Naive B cell (primary cell): ENCODE measurements around the gene ZNF813. TPM values are rescaled to one million over a fixed set of nuclear protein-coding genes. Genes with fewer than 3 reads are reported as not detected.
"Not testable (repeated sequence)": the region's sequence is repeated elsewhere in the genome, so short reads cannot be mapped to it uniquely, and the experiment has no call there.

Experiments used
- ATAC-seq, 2 donors: fragments of 150-1000 bp; cut with Tn5 transposase; 2 replicates each; pipeline ENCODE4 v1.10.0; 2021; ENCODE audit warnings: low read depth in 2 of 2, mild to moderate bottlenecking in 2 of 2, moderate library complexity in 2 of 2
- DNase-seq: peaks from one replicate; pipeline ENCODE4 v3.0.0; 2022
- H3K27ac Mint-ChIP-seq, 6 donors: one replicate each; pipeline ENCODE4 v1.8.0; 2020 to 2022; ENCODE audit warnings: mild to moderate bottlenecking in 6 of 6, mixed read lengths in 6 of 6, moderate library complexity in 5 of 6, inconsistent platforms in 2 of 6
- H3K27me3 Mint-ChIP-seq, 3 donors: one replicate each; pipeline ENCODE4 v1.8.0; 2021 to 2022; ENCODE audit warnings: mixed read lengths in 3 of 3, mild to moderate bottlenecking in 1 of 3
- H3K36me3 Mint-ChIP-seq, 2 donors: one replicate each; pipeline ENCODE4 v1.8.0; 2020 to 2022; ENCODE audit warnings: mixed read lengths in 2 of 2, inconsistent platforms in 1 of 2, mild to moderate bottlenecking in 1 of 2
- H3K4me1 Mint-ChIP-seq, 3 donors: one replicate each; pipeline ENCODE4 v1.8.0; 2020 to 2022; ENCODE audit warnings: mixed read lengths in 3 of 3, inconsistent platforms in 1 of 3, mild to moderate bottlenecking in 1 of 3, moderate library complexity in 1 of 3
- H3K4me3 Mint-ChIP-seq, 8 donors: one replicate each; pipeline ENCODE4 v1.8.0; 2020 to 2022; ENCODE audit warnings: mild to moderate bottlenecking in 8 of 8, mixed read lengths in 8 of 8, moderate library complexity in 8 of 8, inconsistent platforms in 2 of 8
- H3K9me3 Mint-ChIP-seq, 7 donors: one replicate each; pipeline ENCODE4 v1.8.0; 2020 to 2022; ENCODE audit warnings: mixed read lengths in 7 of 7, mild to moderate bottlenecking in 5 of 7, inconsistent platforms in 2 of 7, moderate library complexity in 1 of 7
- polyA plus RNA-seq, 6 donors: library from polyadenylated mRNA; unstranded; fragments of 300-500 nt; fragmentation: Illumina TruSeq; gene quantifications; one replicate each; pipeline ENCODE4 v1.2.3, GENCODE V29; 2021; ENCODE audit warnings: low read depth in 6 of 6

The ZNF813 gene
- polyA plus RNA-seq: 1 to 10 TPM; 4.6 to 8.3 (median 6.0) TPM

DNA sequence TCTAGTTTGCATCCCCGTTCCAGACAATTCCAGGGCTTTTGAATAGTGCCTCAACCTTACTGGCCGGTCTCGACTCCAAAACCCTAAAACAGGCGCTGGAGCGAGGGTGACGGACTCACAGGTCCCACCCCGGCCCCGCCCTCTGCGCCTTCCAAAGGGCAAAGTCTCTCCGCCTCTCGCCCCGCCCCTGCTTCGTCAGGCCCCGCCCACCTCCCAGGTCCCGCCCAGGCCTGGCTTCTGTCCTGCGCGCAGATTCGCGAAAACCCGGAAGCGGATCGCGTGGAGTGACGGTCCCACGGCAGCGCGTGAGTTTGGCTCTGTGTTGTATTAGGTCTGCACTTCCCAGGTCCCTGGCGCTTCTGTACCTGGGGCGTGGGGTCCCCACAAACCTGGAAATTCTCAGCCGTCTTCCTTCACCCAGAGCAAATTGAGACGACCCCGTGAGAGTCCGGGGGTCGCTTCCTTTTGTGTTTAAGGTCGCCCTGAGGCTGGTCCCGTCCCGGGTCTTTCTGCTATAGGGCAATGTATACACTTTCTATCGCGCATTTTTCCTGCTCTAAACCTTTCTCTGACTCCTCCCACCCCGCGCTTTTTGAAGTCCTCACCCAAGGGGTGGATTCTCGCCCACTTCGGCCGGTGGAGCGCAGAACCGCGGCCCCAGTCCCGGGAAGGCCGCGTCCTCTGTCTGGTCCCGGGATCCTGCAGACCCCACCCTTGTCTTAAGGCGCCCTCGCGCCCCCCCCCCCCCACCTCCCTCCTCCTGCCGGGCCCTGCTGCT, at the start of gene ZNF813:
TSS of gene ZNF813 (plus strand) at position 249 of the 778 bp plus-strand sequence. CDS start 16,090 bp downstream, outside the sequence.
- peaks cover 21 to 42% (median 39%) of the 10 kb centered on the region in 3 donors for H3K4me1 Mint-ChIP-seq
- H3K4me3 Mint-ChIP-seq: peak within 1 kb of the TSS; percentile 89 to 98 (median 96)
- peaks cover 10 to 13% of the 10 kb centered on the region in 2 donors for H3K36me3 Mint-ChIP-seq
- ATAC-seq: peak; percentile 94
- peak; percentile 89 for DNase-seq
- H3K9me3 Mint-ChIP-seq: peaks cover 8 to 23% (median 11%) of the 10 kb centered on the region in 7 donors
- peak within 1 kb of the TSS; percentile 88 to 96 (median 94) for H3K27ac Mint-ChIP-seq
- H3K27me3 Mint-ChIP-seq: peaks cover 9 to 30% (median 15%) of the 10 kb centered on the region in 3 donors

DNA sequence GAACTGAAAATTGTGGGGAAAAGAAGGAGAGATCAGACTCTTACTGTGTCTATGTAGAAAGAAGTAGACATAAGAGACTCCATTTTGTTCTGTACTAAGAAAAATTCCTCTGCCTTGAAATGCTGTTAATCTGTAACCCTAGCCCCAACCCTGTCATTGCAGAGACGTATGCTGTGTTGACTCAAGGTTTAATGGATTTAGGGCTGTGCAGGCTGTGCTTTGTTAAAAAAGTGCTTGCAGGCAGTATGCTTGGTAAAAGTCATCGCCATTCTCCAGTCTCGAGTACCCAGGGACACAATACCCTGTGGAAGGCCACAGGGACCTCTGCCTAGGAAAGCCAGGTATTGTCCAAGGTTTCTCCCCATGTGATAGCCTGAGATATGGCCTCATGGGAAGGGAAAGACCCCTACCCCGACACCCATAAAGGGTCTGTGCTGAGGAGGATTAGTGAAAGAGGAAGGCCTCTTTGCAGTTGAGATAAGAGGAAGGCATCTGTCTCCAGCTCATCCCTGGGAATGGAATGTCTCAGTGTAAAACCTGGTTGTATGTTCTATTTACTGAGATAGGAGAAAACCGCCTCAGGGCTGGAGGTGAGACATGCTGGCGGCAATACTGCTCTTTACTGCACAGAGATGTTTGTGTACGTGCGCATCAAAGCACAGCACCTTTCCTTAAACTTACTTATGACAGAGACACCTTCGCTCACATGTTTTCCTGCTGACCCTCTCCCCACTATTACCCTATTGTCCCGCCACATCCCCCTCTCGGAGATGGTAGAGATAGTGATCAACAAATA, 46.8 kb upstream of the ZNF813 start:
- H3K27me3 Mint-ChIP-seq, H3K4me1 Mint-ChIP-seq, H3K36me3 Mint-ChIP-seq, H3K4me3 Mint-ChIP-seq, H3K27ac Mint-ChIP-seq, DNase-seq, ATAC-seq: not testable (repeated sequence)
- H3K9me3 Mint-ChIP-seq: peaks cover 4 to 22% (median 16%) of the 10 kb centered on the region in 7 donors

DNA sequence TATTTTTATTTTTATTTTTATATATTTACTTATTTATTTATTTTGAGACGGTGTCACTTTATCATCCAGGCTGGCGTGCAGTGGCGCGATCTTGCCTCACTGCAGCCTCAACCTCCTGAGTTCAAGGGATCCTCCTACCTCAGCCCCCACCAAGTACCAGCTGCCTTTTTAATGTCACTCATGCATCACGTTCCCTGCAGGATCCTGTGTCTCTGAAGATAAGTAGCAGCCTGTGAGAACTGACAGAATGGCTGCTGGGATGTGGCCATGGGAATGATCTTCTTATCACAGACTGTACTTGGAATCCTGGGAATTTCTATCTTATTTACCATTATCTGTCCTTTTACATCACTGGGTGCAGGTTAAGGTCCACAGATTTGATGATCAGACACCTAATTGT, 45.0 kb upstream of the ZNF813 start:
- peaks cover 2 to 3% of the 10 kb centered on the region in 2 donors for H3K36me3 Mint-ChIP-seq
- H3K9me3 Mint-ChIP-seq: peaks cover 0 to 10% (median 3%) of the 10 kb centered on the region in 7 donors
- no peak overlapping the region for H3K4me3 Mint-ChIP-seq
- peaks cover 0 to 4% (median 0%) of the 10 kb centered on the region in 3 donors for H3K27me3 Mint-ChIP-seq
- no peak for ATAC-seq
- H3K27ac Mint-ChIP-seq: no peak overlapping the region
- no peak for DNase-seq
- H3K4me1 Mint-ChIP-seq: peaks cover 0 to 3% (median 0%) of the 10 kb centered on the region in 3 donors

DNA sequence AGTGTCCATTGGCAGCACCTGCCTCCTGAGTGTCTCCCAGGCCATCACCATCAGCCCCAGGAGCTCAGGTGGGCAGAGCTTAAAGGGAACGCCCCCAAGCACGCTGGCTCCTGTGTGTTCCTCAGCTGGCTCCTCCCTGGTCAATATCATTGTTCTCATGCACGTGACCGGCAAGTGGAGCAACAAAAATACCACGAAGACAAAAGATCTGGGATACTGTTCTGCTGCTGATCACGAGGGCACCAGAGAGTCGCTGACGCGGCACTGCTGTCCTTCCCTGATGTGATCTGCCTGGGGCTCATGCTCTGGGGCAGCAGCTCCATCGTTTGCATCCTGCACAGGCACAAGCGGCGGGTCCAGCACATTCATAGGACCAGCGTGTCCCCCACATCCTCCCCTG, 44.5 kb upstream of the ZNF813 start:
- not testable (repeated sequence) for H3K4me3 Mint-ChIP-seq, H3K27me3 Mint-ChIP-seq, H3K4me1 Mint-ChIP-seq, H3K27ac Mint-ChIP-seq, DNase-seq, H3K9me3 Mint-ChIP-seq, ATAC-seq, H3K36me3 Mint-ChIP-seq

DNA sequence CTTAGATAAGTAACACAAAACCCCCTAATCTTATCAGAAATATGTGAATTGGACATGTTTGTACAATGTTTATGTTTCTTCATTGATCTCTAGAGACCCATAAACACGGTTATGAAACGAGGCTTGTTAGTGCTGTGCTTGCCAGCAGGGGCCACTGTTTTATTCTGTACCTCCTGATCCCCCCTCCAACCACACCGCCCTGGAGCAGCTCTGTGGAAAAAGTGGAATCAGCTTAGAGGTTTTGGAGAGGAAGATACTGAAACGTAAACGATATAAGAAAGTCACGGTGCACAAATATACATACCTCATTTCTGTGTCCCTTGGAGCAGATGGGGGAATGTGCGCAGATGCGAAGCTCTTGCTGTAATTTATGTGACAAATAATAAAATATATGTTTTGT, 43.9 kb upstream of the ZNF813 start:
- not testable (repeated sequence) for H3K36me3 Mint-ChIP-seq, DNase-seq, H3K27ac Mint-ChIP-seq, H3K4me1 Mint-ChIP-seq, H3K4me3 Mint-ChIP-seq, ATAC-seq, H3K9me3 Mint-ChIP-seq, H3K27me3 Mint-ChIP-seq

DNA sequence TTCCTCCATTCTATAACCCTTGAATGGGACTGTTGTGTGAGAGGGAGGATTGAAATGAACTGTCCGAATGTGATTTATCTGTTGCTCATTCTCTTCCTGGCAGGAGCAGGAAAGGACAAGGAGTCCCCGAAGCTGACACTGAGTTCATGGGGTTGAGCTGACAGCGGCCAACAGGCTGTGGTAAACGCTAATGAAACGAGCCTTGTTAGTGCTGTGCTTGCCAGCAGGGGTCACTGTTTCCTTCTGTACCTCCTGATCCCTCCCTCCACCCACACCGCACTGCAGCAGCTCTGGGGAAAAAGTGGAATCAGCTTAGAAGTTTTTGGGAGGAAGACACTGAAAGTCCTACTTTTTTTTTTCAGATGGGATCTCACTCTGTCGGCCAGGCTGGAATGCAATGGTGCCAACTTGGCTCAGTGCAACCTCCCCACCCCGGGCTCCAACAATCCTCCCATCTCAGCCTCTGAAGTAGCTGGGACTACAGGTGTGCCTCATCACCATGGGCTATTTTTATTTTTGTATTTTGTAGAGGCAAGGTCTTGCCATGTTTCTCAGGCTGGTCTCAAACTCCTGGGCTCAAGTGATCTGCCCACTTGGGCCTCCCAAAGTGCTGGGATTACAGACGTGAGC, 42.5 kb upstream of the ZNF813 start:
- no peaks in the 10 kb centered on the region for H3K36me3 Mint-ChIP-seq
- peaks cover 0 to 2% (median 0%) of the 10 kb centered on the region in 7 donors for H3K9me3 Mint-ChIP-seq
- peak overlapping the region in 1 of 6 donors; percentile 37 for H3K27ac Mint-ChIP-seq
- DNase-seq (peak; percentile 58), ATAC-seq (peak; percentile 88 to 95)
- peaks cover 0 to 3% (median 0%) of the 10 kb centered on the region in 3 donors for H3K4me1 Mint-ChIP-seq
- H3K27me3 Mint-ChIP-seq: peaks cover 0 to 4% (median 0%) of the 10 kb centered on the region in 3 donors
- H3K4me3 Mint-ChIP-seq: no peak overlapping the region

DNA sequence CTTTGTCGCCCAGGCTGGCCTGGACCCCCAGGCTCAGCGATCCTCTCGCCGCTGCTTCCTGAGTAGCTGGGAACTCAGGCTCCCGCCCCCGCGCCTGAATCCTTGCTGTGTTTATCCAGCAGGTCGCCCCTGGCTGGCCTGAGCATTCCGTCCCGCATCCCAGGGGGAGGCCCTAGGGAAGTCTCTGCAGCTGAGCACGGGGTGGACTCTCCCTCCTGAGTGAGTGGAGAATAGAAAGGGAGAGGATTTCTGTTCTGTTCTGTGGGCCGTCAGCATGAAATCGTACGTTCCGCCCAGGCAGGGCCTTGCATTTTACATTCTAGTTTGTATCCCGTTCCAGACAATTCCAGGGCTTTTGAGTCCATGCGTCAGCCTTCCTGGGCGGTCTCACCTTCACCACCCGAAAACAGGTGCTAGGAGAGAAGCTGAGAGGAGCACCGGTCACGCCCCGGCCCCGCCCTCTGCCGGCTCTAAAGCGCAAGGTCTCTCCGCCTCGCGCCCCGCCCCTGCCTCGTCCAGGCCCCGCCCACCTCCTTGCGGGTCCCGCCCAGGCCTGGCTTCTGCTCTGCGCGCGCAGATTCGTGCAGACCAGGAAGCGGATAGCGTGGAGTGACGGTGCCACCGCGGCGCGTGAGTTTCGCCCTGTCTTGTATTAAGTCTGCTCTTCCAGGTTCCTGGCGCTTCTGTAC, 36.0 kb upstream of the ZNF813 start, which contains the start of gene ZNF761:
TSS of gene ZNF761 (plus strand) at position 586 of the 689 bp plus-strand sequence. CDS start 15,285 bp downstream, outside the sequence.
- peak within 1 kb of the TSS; percentile 96 to 99 (median 98) for H3K27ac Mint-ChIP-seq
- peak; percentile 95 to 96 for ATAC-seq
- H3K4me3 Mint-ChIP-seq: peak within 1 kb of the TSS; percentile 87 to 99 (median 99)
- H3K36me3 Mint-ChIP-seq: peaks cover 7 to 20% of the 10 kb centered on the region in 2 donors
- H3K9me3 Mint-ChIP-seq: peaks cover 0 to 11% (median 0%) of the 10 kb centered on the region in 7 donors
- peaks cover 21 to 42% (median 31%) of the 10 kb centered on the region in 3 donors for H3K4me1 Mint-ChIP-seq
- DNase-seq: peak; percentile 98
- no peaks in the 10 kb centered on the region for H3K27me3 Mint-ChIP-seq

DNA sequence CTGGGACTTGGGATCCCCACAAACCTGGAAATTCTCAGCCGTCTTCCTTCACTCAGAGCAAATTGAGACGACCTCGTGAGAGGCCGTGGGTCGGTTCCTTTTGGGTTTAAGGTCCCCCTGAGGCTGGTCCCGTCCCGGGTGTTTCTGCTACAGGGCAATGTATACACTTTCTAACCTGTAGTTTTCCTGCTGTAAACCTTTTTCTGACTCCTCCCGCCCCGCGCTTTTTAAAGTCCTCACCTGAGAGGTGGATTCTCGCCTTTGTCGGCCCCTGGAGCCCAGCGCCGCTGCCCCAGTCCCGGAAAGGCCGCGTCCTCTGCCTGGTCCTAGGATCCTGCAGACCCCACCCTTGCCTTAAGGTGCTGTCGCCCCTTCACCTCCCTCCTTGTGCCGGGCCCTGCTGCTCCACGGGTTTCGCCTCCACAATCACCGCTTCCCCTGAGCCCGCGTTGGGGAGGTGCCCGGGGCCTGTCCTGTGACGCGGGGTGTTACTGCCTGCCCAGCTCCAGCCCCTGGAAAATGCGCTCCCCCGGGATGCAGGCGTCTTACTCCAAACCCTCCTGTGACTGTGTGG, 35.4 kb upstream of the ZNF813 start:
- H3K4me1 Mint-ChIP-seq: peaks cover 21 to 42% (median 31%) of the 10 kb centered on the region in 3 donors
- H3K27ac Mint-ChIP-seq: peak overlapping the region; percentile 96 to 99 (median 98)
- peak overlapping the region; percentile 87 to 99 (median 99) for H3K4me3 Mint-ChIP-seq
- peaks cover 0 to 11% (median 0%) of the 10 kb centered on the region in 7 donors for H3K9me3 Mint-ChIP-seq
- H3K27me3 Mint-ChIP-seq: no peaks in the 10 kb centered on the region
- H3K36me3 Mint-ChIP-seq: peaks cover 7 to 21% of the 10 kb centered on the region in 2 donors
- ATAC-seq (peak; percentile 38 to 40), DNase-seq (no peak)

DNA sequence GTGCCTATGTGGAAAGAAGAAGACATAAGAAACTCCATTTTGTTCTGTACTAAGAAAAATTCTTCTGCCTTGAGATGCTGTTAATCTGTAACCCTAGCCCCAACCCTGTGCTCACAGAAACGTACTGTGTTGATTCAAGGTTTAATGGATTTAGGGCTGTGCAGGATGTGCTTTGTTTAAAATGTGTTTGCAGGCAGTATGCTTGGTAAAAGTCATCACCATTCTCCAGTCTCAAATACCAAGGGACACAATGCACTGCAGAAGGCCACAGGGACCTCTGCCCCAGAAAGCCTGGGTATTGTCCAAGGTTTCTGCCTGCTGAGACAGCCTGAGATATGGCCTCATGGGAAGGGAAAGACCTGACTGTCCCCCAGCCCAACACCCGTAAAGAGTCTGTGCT, 23.7 kb upstream of the ZNF813 start:
- Mint-ChIP-seq H3K36me3 (peaks cover 54% of the 10 kb centered on the region in 2 donors), H3K9me3 (peaks cover 16 to 57% (median 41%) of the 10 kb centered on the region in 7 donors)
- ATAC-seq, H3K27ac Mint-ChIP-seq, H3K4me1 Mint-ChIP-seq, H3K27me3 Mint-ChIP-seq, DNase-seq, H3K4me3 Mint-ChIP-seq: not testable (repeated sequence)

DNA sequence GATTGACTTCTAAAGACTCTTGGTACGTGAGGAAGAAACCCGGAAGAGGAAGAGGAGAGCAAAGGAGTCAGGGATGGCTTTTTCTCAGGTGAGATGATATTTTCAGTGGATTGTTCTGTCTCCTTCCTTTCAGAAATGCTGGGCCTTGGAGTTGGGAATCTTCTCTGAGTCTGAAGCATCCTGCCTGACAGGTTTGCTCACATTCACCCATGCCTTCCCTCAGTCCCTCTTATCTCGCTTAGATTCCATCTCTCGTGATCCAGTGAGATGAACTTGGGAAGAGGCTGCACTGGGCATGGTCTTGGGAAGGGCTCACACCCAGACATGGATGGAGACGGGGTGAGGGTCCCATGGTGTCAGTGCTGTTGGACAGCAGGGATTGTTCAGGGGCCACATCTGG, 20.3 kb upstream of the ZNF813 start:
- H3K27ac Mint-ChIP-seq: peak overlapping the region in 1 of 6 donors; percentile 21
- ATAC-seq, H3K4me1 Mint-ChIP-seq, H3K4me3 Mint-ChIP-seq, DNase-seq, H3K27me3 Mint-ChIP-seq: not testable (repeated sequence)
- H3K36me3 Mint-ChIP-seq: peaks cover 51 to 70% of the 10 kb centered on the region in 2 donors
- peaks cover 14 to 63% (median 50%) of the 10 kb centered on the region in 7 donors for H3K9me3 Mint-ChIP-seq

DNA sequence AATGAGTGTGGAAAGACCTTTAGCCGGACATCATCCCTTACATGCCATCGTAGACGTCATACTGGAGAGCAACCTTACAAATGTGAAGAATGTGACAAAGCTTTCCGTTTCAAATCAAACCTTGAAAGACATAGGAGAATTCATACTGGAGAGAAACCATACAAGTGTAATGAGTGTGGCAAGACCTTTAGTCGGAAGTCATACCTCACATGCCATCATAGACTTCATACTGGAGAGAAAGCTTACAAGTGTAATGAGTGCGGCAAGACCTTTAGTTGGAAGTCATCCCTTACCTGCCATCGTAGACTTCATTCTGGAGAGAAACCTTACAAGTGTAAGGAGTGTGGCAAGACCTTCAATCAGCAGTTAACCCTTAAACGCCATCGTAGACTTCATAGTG, 11.7 kb upstream of the ZNF813 start:
- no peak for ATAC-seq
- H3K36me3 Mint-ChIP-seq: peaks cover 59 to 62% of the 10 kb centered on the region in 2 donors
- peaks cover 22 to 93% (median 76%) of the 10 kb centered on the region in 7 donors for H3K9me3 Mint-ChIP-seq
- H3K27ac Mint-ChIP-seq: no peak overlapping the region
- DNase-seq: no peak
- no peaks in the 10 kb centered on the region for H3K27me3 Mint-ChIP-seq
- no peaks in the 10 kb centered on the region for H3K4me1 Mint-ChIP-seq
- H3K4me3 Mint-ChIP-seq: no peak overlapping the region

DNA sequence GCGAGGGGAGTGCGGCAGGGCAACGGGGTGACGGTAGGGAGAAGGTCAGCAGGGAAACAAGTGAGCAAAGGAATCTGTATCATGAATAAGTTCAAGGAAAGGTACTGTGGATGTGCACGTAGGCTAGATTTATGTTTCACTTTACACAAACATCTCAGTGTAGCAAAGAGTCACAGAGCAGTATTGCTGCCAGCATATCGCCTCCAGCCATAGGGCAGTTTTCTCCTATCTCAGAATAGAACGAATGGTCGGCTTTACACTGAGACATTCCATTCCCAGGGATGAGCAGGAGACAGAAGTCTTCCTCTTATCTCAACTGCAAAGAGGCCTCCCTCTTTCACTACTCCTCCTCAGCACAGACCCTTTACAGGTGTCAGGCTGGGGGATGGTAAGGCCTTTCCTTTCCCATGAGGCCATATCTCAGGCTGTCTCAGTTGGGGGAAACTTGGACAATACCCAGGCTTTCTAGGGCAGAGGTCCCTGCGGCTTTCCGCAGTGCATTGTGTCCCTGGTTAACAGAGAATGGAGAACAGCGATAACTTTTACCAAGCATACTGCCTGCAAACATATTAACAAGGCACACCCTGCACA, 7.3 kb upstream of the ZNF813 start:
- H3K27ac Mint-ChIP-seq, ATAC-seq, H3K4me1 Mint-ChIP-seq, DNase-seq, H3K4me3 Mint-ChIP-seq: not testable (repeated sequence)
- Mint-ChIP-seq H3K9me3 (peaks cover 29 to 83% (median 63%) of the 10 kb centered on the region in 7 donors), H3K27me3 (peaks cover 5 to 28% (median 17%) of the 10 kb centered on the region in 3 donors), H3K36me3 (peaks cover 34 to 65% of the 10 kb centered on the region in 2 donors)
